ENCODE data around the gene ATXN3L.

ATXN3L gene

DNA sequence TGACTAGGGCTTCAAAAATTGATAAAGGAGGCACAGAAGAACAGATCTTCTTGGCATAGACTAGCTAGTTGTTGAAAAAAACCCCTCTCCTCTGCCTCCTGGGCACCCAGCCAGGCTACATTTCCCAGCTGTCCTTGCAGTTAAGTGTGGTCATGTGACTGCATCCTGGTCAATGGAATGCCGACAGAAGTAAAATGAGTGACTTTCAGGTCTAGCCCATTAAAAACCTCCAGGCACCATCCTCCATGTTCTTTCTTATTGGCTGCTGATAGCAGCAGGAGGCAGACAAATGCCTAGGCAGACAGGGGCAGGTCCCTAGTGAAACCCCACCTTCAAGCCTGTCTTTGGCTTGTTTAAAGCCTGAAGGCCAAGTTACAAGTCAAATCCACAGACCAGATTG is 35.3 kb downstream of the ATXN3L start:
- Histone ChIP-seq H3K36me3 (ENCODE audit: control insufficient read depth, insufficient read depth, low read length, severe bottlenecking) (no peaks in the 10 kb centered on the region), H3K4me1 (ENCODE audit: control insufficient read depth, insufficient read depth, low read length) (peaks cover 27% of the 10 kb centered on the region), H3K27me3 (replicated peaks; ENCODE audit: control insufficient read depth, insufficient read depth, low read length) (no peaks in the 10 kb centered on the region), H3K9ac (ENCODE audit: low read length) (no peak overlapping the region), H3K4me3 (ENCODE audit: low read length) (no peak overlapping the region), H3K9me3 (ENCODE audit: control insufficient read depth, low read length) (peaks cover 3% of the 10 kb centered on the region)
- DNase-seq (ENCODE audit: low read depth), result no peak

DNA sequence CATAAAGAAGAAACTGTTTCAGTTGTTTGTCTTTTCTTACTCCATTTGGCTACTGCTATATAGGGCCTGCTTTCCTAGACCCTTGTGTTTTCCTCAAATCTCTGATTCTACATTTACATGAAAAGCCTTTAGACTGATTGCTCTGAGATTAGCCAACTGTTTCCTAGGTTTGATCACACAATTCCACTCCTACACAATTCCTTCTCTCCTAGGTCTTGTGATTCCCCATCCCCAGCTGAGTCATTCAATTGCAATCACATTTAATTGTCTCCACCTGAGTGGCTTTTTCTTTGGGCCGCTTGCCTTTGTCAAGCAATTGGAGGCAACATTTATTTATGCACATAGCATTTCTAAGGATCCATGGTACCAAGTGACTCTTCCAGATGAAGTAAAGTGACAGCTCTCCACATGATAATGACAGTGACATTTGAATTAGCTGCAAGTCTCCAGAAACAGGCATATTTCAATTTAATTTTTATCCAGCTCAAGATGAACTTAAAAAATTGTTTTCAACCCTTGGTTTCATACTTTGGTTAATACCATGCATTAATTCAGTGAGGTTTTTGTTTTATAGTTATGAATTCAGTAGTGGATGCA is 35.8 kb downstream of the ATXN3L start:
- H3K4me1 ChIP-seq (ENCODE audit: control insufficient read depth, insufficient read depth, low read length), result peaks cover 27% of the 10 kb centered on the region
- H3K9me3 ChIP-seq (ENCODE audit: control insufficient read depth, low read length), result peaks cover 3% of the 10 kb centered on the region
- no peak overlapping the region for H3K9ac ChIP-seq (ENCODE audit: low read length)
- H3K4me3 ChIP-seq (ENCODE audit: low read length), result no peak overlapping the region
- H3K36me3 ChIP-seq (ENCODE audit: control insufficient read depth, insufficient read depth, low read length, severe bottlenecking), result no peaks in the 10 kb centered on the region
- DNase-seq (ENCODE audit: low read depth), result peak; percentile 73
- no peaks in the 10 kb centered on the region for H3K27me3 ChIP-seq (replicated peaks; ENCODE audit: control insufficient read depth, insufficient read depth, low read length)

DNA sequence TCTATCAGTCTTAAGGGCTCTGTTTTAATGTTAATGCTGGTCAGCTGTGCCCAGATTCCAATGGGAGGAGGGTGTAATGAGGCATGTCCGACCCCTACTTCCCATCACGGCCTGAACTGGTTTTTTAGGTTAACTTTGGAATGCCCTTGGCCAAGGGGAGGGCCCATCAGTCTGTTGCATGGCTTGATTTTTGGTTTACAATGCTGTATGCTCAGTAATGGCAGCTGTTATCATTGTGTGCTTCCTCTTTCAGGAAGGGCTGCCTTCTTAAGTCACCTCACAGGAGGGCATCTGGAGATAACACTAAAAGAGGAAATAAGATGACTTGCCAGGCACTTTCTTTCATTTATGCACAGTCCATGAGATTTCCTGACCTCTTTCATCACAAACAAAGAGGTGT is 36.3 kb downstream of the ATXN3L start:
- Histone ChIP-seq H3K9me3 (ENCODE audit: control insufficient read depth, low read length) (peaks cover 3% of the 10 kb centered on the region), H3K4me1 (ENCODE audit: control insufficient read depth, insufficient read depth, low read length) (peaks cover 27% of the 10 kb centered on the region), H3K4me3 (ENCODE audit: low read length) (no peak overlapping the region), H3K9ac (ENCODE audit: low read length) (no peak overlapping the region), H3K36me3 (ENCODE audit: control insufficient read depth, insufficient read depth, low read length, severe bottlenecking) (no peaks in the 10 kb centered on the region), H3K27me3 (replicated peaks; ENCODE audit: control insufficient read depth, insufficient read depth, low read length) (no peaks in the 10 kb centered on the region)
- no peak for DNase-seq (ENCODE audit: low read depth)

- H3K9ac ChIP-seq (ENCODE audit: low read length), result no peak overlapping the region
- peaks cover 14% of the 10 kb centered on the region for H3K4me1 ChIP-seq (ENCODE audit: control insufficient read depth, insufficient read depth, low read length)
- H3K9me3 ChIP-seq (ENCODE audit: control insufficient read depth, low read length), result peaks cover 3% of the 10 kb centered on the region
- no peaks in the 10 kb centered on the region for H3K27me3 ChIP-seq (replicated peaks; ENCODE audit: control insufficient read depth, insufficient read depth, low read length)
- no peak overlapping the region for H3K4me3 ChIP-seq (ENCODE audit: low read length)
- H3K36me3 ChIP-seq (ENCODE audit: control insufficient read depth, insufficient read depth, low read length, severe bottlenecking), result no peaks in the 10 kb centered on the region
- no peak for DNase-seq (ENCODE audit: low read depth)
These were observed 38.6 kb downstream of the ATXN3L start for GRCh38 chrX:13281289-13281688.

- Histone ChIP-seq H3K9ac (ENCODE audit: low read length) (no peak overlapping the region), H3K4me1 (ENCODE audit: control insufficient read depth, insufficient read depth, low read length) (peaks cover 11% of the 10 kb centered on the region), H3K36me3 (ENCODE audit: control insufficient read depth, insufficient read depth, low read length, severe bottlenecking) (no peaks in the 10 kb centered on the region), H3K9me3 (ENCODE audit: control insufficient read depth, low read length) (peaks cover 3% of the 10 kb centered on the region), H3K4me3 (ENCODE audit: low read length) (no peak overlapping the region), H3K27me3 (replicated peaks; ENCODE audit: control insufficient read depth, insufficient read depth, low read length) (peaks cover 3% of the 10 kb centered on the region)
- DNase-seq (ENCODE audit: low read depth), result no peak
These were observed 40.4 kb downstream of the ATXN3L start for GRCh38 chrX:13279279-13280018.

- Histone ChIP-seq H3K4me1 (ENCODE audit: control insufficient read depth, insufficient read depth, low read length) (no peaks in the 10 kb centered on the region), H3K9me3 (ENCODE audit: control insufficient read depth, low read length) (peaks cover 3% of the 10 kb centered on the region), H3K36me3 (ENCODE audit: control insufficient read depth, insufficient read depth, low read length, severe bottlenecking) (no peaks in the 10 kb centered on the region), H3K27me3 (replicated peaks; ENCODE audit: control insufficient read depth, insufficient read depth, low read length) (peaks cover 3% of the 10 kb centered on the region), H3K9ac (ENCODE audit: low read length) (no peak overlapping the region), H3K4me3 (ENCODE audit: low read length) (no peak overlapping the region)
- DNase-seq (ENCODE audit: low read depth), result no peak
These were observed 42.3 kb downstream of the ATXN3L start for GRCh38 chrX:13277539-13277938.

DNA sequence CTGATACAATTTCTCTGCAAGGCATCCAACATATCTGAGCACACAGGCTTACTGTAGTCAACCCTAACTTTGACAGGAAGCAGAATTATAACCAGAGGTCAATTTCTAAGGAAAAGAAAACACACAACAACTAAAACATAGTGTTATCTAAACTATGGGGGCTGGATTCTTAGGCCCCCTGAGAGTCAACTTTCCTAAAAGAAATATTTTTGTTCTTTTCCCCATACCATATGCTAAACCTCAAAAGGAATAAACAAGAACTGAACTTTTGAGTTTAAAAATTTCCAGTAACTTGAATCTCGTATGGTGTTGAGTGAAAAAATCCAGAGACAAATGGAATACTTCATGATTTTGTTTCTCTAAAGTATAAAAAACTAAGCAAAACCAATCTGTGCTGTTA is 42.9 kb downstream of the ATXN3L start:
- peaks cover 3% of the 10 kb centered on the region for H3K27me3 ChIP-seq (replicated peaks; ENCODE audit: control insufficient read depth, insufficient read depth, low read length)
- H3K4me1 ChIP-seq (ENCODE audit: control insufficient read depth, insufficient read depth, low read length), result no peaks in the 10 kb centered on the region
- DNase-seq (ENCODE audit: low read depth), result no peak
- H3K36me3 ChIP-seq (ENCODE audit: control insufficient read depth, insufficient read depth, low read length, severe bottlenecking), result no peaks in the 10 kb centered on the region
- H3K9me3 ChIP-seq (ENCODE audit: control insufficient read depth, low read length), result peaks cover 3% of the 10 kb centered on the region
- no peak overlapping the region for H3K4me3 ChIP-seq (ENCODE audit: low read length)
- H3K9ac ChIP-seq (ENCODE audit: low read length), result no peak overlapping the region

DNA sequence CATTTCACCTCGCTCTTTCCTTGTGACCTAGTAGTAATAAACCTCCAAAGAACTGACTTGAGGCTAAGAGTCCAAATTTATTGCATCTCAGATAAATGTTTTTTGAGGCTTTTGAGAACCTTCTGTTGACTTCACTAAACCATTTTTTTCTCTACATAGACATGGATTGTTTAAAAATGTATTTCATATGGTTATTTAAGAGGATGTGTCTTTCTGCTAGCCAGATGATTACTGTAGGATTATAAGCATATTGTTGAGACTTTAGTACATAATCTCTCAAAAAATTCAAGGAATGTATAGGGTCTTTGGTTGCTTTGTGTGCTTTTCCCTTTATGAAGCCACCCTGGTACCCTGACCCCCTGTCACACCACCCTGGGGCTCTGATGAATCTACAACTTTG is 44.8 kb downstream of the ATXN3L start:
- Histone ChIP-seq H3K4me1 (ENCODE audit: control insufficient read depth, insufficient read depth, low read length) (no peaks in the 10 kb centered on the region), H3K4me3 (ENCODE audit: low read length) (no peak overlapping the region), H3K36me3 (ENCODE audit: control insufficient read depth, insufficient read depth, low read length, severe bottlenecking) (no peaks in the 10 kb centered on the region), H3K9me3 (ENCODE audit: control insufficient read depth, low read length) (peaks cover 4% of the 10 kb centered on the region), H3K27me3 (replicated peaks; ENCODE audit: control insufficient read depth, insufficient read depth, low read length) (peaks cover 3% of the 10 kb centered on the region), H3K9ac (ENCODE audit: low read length) (no peak overlapping the region)
- DNase-seq (ENCODE audit: low read depth), result no peak

- Histone ChIP-seq H3K9me3 (ENCODE audit: control insufficient read depth, low read length) (peaks cover 4% of the 10 kb centered on the region), H3K9ac (ENCODE audit: low read length) (no peak overlapping the region), H3K27me3 (replicated peaks; ENCODE audit: control insufficient read depth, insufficient read depth, low read length) (peaks cover 3% of the 10 kb centered on the region), H3K36me3 (ENCODE audit: control insufficient read depth, insufficient read depth, low read length, severe bottlenecking) (no peaks in the 10 kb centered on the region), H3K4me1 (ENCODE audit: control insufficient read depth, insufficient read depth, low read length) (no peaks in the 10 kb centered on the region), H3K4me3 (ENCODE audit: low read length) (no peak overlapping the region)
- DNase-seq (ENCODE audit: low read depth), result no peak
These were observed 47.4 kb downstream of the ATXN3L start for GRCh38 chrX:13272426-13272825.

- Histone ChIP-seq H3K36me3 (ENCODE audit: control insufficient read depth, insufficient read depth, low read length, severe bottlenecking) (no peaks in the 10 kb centered on the region), H3K9me3 (ENCODE audit: control insufficient read depth, low read length) (peaks cover 4% of the 10 kb centered on the region), H3K27me3 (replicated peaks; ENCODE audit: control insufficient read depth, insufficient read depth, low read length) (peaks cover 3% of the 10 kb centered on the region), H3K9ac (ENCODE audit: low read length) (no peak overlapping the region), H3K4me3 (ENCODE audit: low read length) (no peak overlapping the region), H3K4me1 (ENCODE audit: control insufficient read depth, insufficient read depth, low read length) (no peaks in the 10 kb centered on the region)
- no peak for DNase-seq (ENCODE audit: low read depth)
These were observed 48.3 kb downstream of the ATXN3L start for GRCh38 chrX:13271511-13271910.

- H3K4me1 ChIP-seq (ENCODE audit: control insufficient read depth, insufficient read depth, low read length), result no peaks in the 10 kb centered on the region
- peaks cover under 1% of the 10 kb centered on the region for H3K27me3 ChIP-seq (replicated peaks; ENCODE audit: control insufficient read depth, insufficient read depth, low read length)
- peaks cover 4% of the 10 kb centered on the region for H3K9me3 ChIP-seq (ENCODE audit: control insufficient read depth, low read length)
- DNase-seq (ENCODE audit: low read depth), result no peak
- H3K4me3 ChIP-seq (ENCODE audit: low read length), result no peak overlapping the region
- no peak overlapping the region for H3K9ac ChIP-seq (ENCODE audit: low read length)
- H3K36me3 ChIP-seq (ENCODE audit: control insufficient read depth, insufficient read depth, low read length, severe bottlenecking), result no peaks in the 10 kb centered on the region
These were observed 49.5 kb downstream of the ATXN3L start for GRCh38 chrX:13270360-13270759.

- Histone ChIP-seq H3K27me3 (replicated peaks; ENCODE audit: control insufficient read depth, insufficient read depth, low read length) (no peaks in the 10 kb centered on the region), H3K36me3 (ENCODE audit: control insufficient read depth, insufficient read depth, low read length, severe bottlenecking) (no peaks in the 10 kb centered on the region), H3K4me1 (ENCODE audit: control insufficient read depth, insufficient read depth, low read length) (no peaks in the 10 kb centered on the region), H3K9ac (ENCODE audit: low read length) (no peak overlapping the region), H3K9me3 (ENCODE audit: control insufficient read depth, low read length) (peaks cover 4% of the 10 kb centered on the region), H3K4me3 (ENCODE audit: low read length) (no peak overlapping the region)
- no peak for DNase-seq (ENCODE audit: low read depth)
These were observed 51.0 kb downstream of the ATXN3L start for GRCh38 chrX:13268874-13269273.

All from adipocyte (in vitro differentiated cells).